Measurements from ENCODE around the gene FAM236C.
"Not testable (repeated sequence)": the region's sequence is repeated elsewhere in the genome, so short reads cannot be mapped to it uniquely, and the experiment has no call there.

The FAM236C gene

DNA sequence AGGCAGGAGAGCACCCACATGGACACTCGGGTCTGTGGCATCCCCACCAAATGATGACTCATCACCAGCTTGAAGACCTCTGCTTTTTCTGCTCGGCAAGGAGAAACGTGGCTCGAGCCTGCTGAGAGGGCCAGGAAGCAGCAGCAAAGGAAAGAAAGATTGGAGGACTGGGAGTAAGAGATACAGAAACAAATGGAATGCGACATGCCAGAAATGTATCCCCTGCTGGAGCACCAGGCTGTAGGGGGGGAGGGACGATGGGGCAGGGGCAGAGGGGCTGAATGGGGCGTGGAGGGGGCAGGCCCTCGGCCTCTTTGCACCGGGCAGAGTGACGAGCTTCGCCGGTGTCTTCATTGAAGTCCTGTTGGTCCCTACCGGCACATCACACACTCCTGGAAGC is at the start of gene FAM236C:
FAM236C (plus strand) TSS at position 301 of the 400 bp plus-strand sequence. CDS start 100 bp downstream, outside the sequence.
- not testable (repeated sequence) for DNase-seq (ENCODE audit: low read depth)

DNA sequence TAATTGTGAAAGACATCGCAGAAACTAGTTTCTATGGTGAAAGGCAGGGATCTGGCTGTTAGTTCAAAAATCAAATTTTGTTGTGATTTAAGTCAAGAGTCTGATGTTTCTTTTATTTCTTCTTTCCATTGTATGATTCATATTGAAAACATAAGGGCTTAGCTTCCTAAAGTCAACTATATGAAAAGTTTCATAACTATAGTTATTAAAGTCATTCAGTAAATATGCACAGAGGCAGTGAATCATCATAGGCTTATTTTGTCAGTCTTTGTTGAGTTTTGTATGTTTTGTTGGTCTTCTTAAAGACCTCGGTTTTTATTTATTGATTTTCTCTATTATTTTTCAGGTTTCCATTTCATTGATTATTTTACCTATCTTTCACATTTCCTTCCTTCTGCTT is 29.5 kb upstream of the FAM236C start:
- not testable (repeated sequence) for DNase-seq (ENCODE audit: low read depth)

DNA sequence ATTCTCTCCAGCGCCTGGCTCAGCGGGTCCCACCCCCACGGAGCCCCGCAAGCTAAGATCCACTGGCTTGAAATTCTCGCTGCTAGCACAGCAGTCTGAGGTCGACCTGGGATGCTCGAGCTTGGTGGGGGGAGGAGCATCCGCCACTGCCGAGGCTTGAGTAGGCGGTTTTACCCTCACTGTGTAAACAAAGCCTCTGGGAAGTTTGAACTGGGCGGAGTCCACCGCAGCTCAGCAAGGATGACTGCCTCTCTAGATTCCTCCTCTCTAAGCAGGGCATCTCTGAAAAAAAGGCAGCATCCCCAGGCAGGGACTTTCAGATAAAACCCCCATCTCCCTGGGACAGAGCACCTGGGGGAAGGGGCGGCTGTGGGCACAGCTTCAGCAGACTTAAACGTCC is 22.7 kb upstream of the FAM236C start:
- not testable (repeated sequence) for DNase-seq (ENCODE audit: low read depth)

DNA sequence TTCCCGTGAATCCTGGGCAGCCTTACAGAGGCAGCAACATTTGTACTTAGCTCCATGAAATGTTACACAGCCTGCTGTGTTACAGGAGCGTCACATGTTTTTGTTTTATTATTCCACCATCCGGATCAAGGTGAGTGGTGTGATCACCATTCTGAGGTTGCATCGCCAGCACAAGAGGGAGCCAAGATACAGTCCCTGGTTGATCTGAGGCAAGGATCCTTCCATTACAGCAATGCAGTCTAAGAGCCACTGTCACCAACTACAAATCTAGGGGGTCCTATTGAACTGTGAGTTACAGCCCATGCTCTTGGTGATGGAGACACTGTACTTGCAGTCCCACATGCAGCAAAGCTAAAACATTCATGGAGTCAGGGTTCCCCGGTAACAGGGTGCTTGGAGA is 3.7 kb downstream of the FAM236C start:
- not testable (repeated sequence) for DNase-seq (ENCODE audit: low read depth)

DNA sequence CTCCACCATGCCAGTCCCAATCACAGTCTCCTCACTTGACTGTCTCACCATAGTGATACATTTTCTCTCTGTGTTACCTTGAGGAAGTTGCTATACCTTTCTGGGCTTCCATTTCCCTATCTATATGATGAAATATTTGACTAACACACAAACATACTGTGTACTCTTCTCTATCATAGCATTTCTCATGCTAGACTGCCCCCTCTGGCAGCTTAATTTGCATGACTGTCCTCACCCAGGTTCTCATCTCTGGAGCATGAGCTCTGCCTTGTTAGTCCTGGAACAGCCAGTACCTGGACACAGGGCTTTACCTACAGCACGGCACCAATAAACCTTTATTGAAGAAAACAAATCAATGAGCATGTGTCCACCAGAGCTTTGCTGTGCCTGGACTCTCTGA is 19.9 kb downstream of the FAM236C start:
- DNase-seq (ENCODE audit: low read depth) = not testable (repeated sequence)

DNA sequence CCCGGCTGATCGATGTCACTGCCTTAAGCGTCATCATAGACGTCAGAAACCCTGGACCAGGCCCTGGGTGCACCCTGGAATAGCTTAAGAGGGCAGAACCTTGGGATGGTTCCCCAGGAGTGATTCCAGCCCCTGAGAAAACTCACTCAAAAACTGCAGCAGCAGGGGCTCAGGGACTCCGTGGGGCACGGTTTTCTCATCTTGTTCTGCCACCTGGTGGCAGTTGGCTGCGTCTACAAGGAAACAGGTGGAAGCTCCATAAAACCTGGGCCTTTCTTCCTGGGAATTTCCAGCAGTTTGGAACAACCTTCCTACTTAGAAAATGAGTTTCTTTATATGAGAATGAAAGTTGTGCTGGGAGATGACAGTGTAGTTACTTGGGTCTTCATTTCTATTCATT is 24.0 kb downstream of the FAM236C start:
- not testable (repeated sequence) for DNase-seq (ENCODE audit: low read depth)

DNA sequence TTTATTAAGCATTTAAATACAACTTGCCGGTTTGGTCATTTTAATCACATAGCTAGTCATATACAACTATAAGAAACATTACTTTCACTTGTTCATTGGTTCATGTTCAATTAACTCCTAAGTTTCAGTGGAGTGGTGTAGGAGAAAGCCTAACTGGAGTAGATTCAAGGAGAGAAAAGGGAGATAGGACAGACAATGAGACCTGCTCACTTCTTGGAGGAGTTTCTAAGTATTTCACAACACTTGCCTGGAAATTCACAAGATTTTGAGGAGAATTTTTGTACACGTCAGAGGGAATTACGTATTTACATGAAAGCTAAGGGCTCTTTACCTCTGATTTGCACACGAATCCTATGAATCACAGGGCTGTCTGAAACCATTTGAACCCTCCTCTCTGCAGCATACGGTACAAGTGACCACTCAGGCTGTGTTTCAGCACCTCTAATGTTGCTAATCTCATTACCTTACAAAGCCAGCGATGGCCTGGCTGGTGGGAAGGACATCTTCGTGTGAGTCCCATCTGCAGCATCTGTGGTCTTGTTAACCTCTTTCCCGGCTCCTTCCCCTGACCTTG is 24.6 kb downstream of the FAM236C start:
- not testable (repeated sequence) for DNase-seq (ENCODE audit: low read depth)

DNA sequence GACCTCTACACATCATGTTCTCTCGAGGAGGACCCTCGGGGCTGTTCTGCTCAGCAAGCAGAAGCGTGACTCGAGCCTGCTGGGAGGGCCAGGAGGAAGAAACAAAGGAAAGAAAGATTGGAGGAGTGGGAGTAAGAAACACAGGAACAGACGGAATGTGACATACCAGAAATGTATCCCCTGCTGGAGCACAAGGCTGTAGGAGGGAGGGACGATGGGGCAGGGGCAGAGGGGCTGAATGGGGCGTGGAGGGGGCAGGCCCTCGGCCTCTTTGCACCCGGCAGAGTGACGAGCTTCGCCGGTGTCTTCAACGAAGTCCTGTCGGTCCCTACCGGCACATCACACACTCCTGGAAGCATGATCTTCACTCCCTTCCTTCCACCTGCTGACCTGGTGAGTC is 25.5 kb downstream of the FAM236C start, which contains the start of gene FAM236A:
FAM236A (plus strand) TSS at position 301 of the 400 bp plus-strand sequence; CDS start at position 358, 57 bp downstream.
- not testable (repeated sequence) for DNase-seq (ENCODE audit: low read depth)

DNA sequence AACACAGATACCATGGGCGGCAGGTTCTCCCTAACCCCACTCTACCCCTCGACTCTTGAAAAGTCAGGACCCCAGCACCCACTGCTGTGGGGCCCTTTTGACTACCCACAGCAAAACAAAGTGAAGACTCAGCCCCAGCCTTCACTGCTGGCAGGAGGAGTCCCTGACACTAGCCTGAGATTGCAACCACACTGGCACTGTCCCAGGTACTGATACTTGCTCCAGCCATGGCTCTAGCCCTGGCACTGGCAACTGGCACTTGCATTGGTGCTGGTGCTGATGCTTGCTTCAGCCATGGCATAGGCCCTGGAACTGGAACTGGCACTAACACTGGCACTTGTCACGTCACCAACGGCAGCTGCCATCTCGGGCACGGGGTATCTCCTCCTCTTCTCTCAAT is 29.9 kb downstream of the FAM236C start:
- DNase-seq (ENCODE audit: low read depth) = not testable (repeated sequence)

DNA sequence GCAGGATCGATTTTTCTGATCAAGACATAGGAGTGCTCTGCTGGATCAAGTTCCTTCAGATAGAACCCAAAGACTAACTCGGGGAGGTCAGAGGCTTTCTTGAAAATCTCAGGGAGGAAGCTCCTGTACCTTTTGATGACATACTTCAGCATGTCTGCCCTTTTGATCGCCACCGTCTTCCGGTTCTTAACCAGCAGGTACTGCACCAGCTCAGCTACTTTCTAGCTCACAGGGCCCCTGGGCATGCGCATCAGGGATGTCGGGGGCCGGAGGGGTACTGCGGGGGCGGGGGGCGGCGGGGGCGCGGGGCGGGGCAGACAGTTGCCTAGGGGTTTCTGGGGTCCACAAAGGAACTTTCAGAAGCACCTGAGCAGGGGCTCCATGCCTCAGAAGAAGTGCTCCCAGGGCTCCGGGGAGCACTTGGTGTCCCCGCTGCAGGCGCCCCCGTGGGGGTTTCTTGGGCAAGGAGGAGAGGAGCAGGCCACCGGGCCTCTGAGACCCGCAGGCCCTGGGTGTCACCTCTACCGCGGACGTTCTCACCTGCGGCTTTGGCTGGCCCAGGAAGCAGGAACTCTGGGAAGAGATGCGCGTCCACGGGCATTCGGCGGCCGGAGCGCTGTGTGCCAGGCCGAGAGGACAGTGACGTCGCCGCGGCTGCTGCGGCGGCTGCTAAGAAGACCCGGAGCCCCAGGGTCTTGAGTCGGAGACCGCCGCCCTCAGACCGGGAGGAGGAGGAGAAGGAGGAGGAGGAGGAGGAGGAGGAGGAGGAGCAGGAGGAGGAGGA is 30.8 kb downstream of the FAM236C start:
- DNase-seq (ENCODE audit: low read depth) = not testable (repeated sequence)

DNA sequence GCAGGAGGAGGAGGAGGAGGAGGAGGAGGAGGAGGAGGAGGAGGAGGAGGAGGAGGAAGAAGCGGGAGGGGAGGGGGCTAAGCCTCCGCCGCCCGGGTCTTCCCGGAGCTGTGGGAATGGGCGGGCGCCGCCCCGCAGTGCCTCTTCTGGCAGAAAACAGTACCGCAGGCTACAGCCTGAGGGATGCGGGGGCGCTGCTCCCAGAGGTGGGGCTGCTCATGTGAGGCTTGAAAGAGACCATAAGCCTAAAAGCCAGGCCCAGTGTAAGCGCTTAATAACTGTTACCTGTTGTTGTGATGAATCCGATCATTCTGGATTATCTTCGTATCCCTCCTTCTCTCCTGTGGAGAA is 31.4 kb downstream of the FAM236C start, which contains the start of gene DMRTC1:
DMRTC1 (minus strand) TSS at position 19 of the 351 bp plus-strand sequence. CDS start 68,143 bp downstream, outside the sequence.
- DNase-seq (ENCODE audit: low read depth) = not testable (repeated sequence)

DNA sequence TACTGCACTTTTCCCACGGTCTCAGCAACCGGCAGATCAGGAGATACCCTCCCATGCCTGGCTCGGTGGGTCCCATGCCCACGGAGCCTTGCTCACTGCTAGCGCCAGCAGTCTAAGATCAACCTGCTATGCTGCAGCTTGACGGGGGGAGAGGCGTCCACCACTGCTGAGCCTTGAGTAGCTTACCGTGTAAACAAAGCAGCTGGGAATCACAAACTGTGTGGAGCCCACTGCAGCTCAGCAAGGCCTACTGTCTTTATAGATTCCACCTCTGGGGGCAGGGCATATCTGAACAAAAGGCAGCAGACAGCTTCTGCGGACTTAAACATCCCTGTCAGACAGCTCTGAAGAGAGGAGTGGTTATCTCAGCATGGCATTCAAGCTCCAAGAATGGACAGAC is 47.6 kb downstream of the FAM236C start:
- DNase-seq (ENCODE audit: low read depth) = not testable (repeated sequence)
